HG02642 (cell line): Measurements from ENCODE around the gene LMO7.

Experiments used
- ATAC-seq: cut with Tn5 transposase; IDR thresholded peaks from one replicate; pipeline ENCODE4 v1.9.1; 2021; ENCODE audit warnings: mild to moderate bottlenecking; ENCODE audit not compliant: unreplicated experiment, poor library complexity

The LMO7 gene

DNA sequence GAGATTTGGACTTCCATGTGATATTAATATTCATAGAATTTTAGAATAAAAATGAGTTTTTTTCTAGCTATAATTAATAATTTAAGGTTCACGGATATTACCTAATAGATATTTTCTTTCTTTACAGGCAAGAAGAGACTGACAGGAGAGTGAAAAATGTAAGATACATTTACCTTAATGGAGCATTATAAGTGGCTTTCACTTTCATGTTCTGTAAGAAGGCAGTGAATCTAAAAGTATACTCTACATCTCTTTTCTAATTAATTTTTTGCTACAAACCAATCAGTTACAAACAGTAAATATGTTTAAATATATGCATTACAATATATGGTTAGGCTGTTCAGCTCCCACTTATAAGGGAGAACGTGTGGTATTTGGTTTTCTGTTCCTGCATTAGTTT lies 159.1 kb downstream of the LMO7 start:
- ATAC-seq: no peak

- no peak for ATAC-seq
These were observed 160.7 kb downstream of the LMO7 start for GRCh38 chr13:75796825-75797224.

- ATAC-seq: no peak
These were observed 161.1 kb downstream of the LMO7 start for GRCh38 chr13:75797239-75797638.

DNA sequence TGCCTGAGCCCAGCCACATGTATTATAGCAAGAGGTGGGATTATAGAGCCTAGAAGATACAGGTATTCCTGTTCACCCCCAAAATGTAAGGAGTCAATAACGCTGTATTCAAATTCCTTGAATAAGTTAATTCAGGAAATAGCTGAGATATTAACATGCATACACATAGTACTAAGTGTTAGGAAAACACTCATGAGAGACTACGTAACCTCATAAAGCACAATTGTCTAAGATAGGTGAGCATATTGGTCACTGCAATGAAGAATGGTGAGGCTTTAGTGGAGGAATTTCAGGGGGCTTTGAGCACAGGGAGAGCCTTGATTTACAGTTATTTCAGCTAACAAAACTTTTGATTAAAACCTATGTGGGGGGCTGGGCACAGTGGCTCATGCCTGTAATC lies 161.6 kb downstream of the LMO7 start:
- ATAC-seq: no peak

- no peak for ATAC-seq
These were observed 162.5 kb downstream of the LMO7 start for GRCh38 chr13:75798353-75799255.

- ATAC-seq: no peak
These were observed 164.4 kb downstream of the LMO7 start for GRCh38 chr13:75800545-75800944.

DNA sequence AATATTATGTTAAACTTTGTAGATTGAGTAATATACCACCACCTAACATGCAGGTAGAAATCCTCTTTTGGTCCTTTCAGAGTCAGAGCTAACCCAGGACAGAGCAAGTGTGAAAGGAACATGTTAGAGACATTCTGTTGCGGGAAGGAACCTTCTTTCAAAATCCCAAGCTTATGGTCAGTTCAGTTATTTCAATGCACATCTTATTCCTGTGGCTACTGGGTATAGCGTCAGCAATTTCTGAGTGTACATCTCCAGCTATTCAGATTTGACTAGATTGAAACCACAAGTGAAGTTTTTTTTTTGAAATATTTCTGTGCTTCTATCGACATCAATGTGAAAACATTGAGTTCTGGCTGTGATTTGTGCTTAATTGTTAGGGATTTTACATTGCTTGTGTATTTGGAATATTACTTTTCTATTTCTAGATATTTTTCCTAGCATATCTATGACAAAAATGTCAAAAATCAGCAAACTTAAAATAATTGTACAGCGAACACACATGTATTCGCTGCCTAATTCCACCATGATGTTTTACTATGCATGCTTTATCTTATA lies 165.3 kb downstream of the LMO7 start:
- ATAC-seq: no peak

DNA sequence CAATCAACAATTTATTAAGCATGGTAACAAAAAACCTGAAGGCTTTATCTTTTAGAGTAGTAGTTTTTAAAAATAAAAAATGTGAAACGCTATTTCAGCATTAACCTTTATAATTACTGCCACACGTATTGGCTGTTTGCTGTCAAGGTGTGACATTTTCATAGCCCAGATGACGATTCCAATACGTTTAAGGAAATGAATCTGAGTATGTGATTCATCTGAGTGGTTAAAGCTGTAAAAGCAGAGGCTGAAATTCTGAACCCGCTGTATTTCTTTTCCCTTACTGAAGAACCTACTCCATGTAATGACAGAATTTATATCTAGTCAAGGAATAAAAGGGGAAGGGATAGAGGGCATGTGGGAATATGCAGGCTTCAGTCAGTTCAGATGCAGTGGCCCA lies 166.0 kb downstream of the LMO7 start:
- ATAC-seq: no peak

- peak; percentile 71 for ATAC-seq
These were observed 167.1 kb downstream of the LMO7 start for GRCh38 chr13:75803164-75803611.

DNA sequence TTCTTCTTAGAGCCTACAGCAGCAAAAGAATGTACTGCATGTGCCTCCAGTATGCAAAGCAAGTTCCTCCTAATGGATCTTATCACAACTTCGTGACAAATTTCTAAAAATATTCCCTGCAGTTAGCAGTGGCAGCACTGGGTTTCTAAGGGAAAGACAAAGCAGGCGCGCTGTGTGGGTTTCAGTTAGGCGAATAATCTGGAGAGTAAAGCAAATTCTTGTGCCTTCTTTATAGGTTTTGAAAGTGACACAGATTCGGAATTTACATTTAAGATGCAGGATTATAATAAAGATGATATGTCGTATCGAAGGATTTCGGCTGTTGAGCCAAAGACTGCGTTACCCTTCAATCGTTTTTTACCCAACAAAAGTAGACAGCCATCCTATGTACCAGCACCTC lies 167.9 kb downstream of the LMO7 start:
- no peak for ATAC-seq

- ATAC-seq: no peak
These were observed 168.5 kb downstream of the LMO7 start for GRCh38 chr13:75804605-75805004.

DNA sequence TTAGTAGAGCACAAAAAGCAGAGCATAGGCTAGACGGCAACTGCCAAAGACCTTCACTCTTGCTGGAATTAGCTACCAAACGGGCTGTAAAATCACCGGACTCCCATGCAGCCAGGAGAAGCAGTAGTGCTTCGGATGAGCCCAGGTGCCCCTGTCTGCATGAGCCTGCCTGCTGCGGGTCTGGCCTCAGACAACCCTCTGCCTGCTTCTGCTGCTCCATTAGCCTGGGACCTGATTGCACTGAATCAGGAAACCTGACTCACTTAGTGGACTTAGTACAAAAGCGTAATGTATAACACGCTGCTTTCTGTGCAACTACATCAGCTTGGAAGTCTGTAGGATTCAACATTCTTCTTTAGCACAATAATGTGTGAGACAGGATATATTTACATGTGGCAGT lies 170.0 kb downstream of the LMO7 start:
- no peak for ATAC-seq

- ATAC-seq: no peak
These were observed 175.2 kb downstream of the LMO7 start for GRCh38 chr13:75811361-75811760.

- ATAC-seq: no peak
These were observed 175.7 kb downstream of the LMO7 start for GRCh38 chr13:75811841-75812240.

DNA sequence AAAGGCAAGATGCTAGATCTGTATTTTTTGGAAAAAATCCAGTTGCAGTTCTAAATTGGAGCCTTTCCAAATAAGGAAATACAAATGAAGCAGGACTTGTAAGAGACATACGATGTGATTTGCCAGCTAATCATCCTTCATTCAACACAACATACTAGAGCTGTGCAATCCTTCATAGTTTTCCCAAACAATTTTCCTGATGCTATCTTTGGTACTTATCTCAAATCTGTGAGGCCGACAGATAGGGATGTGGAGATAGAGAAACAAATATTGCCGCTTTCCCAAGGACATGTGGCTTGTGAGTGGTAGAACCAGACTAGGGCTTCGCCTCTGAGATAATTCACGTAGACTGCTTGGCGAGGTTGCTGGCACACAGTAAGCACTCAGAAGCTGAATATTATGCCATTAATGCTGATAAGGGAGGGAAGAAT lies 176.6 kb downstream of the LMO7 start:
- ATAC-seq: no peak

GRCh38 chr13:75813323-75813722 lies 177.2 kb downstream of the LMO7 start:
- no peak for ATAC-seq

- ATAC-seq: no peak
These were observed 182.2 kb downstream of the LMO7 start for GRCh38 chr13:75818179-75818967.

GRCh38 chr13:75818968-75819225 lies 182.8 kb downstream of the LMO7 start:
- ATAC-seq: no peak

DNA sequence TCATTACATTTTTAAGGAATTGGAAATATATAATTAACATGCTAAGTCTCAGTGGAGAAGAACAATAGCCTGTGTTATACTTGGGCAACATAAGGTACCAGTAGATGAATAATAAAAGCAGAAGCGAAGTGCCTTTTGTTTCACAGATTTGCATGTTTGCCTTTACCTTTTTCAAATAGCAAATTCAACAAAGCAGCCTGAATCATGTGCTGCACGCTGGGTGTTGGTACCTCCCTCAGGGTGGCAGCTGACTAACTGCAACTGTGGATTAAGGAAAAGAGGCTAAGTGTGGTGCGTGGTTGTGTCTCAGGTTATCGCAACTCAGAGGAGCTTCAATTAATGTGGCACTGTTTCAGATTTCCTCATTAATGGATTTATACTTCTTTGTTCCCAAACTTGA lies 189.0 kb downstream of the LMO7 start:
- ATAC-seq: no peak

- no peak for ATAC-seq
These were observed 189.5 kb downstream of the LMO7 start for GRCh38 chr13:75825594-75825993.

GRCh38 chr13:75826391-75826790 lies 190.3 kb downstream of the LMO7 start:
- no peak for ATAC-seq
